DMS114 treated with DMSO at 0.1 percent for 48 hours (cell line): ENCODE measurements around the gene ACTC1.
"Not testable (repeated sequence)": the region's sequence is repeated elsewhere in the genome, so short reads cannot be mapped to it uniquely, and the experiment has no call there.

Experiments
- DNase-seq: peaks from one replicate; lab custom pipeline; 2025; ENCODE audit not compliant: unreplicated experiment; lab: John Stamatoyannopoulos, UW

ACTC1 gene

GRCh38 chr15:34795267-34796081, at the start of gene ACTC1:
TSS of gene ACTC1 (minus strand) at chr15:34795549. CDS start at chr15:34794808, 741 bp downstream.
- DNase-seq: no peak

GRCh38 chr15:34841262-34841725, 45.9 kb upstream of the ACTC1 start:
- no peak for DNase-seq

- DNase-seq: no peak
Observed at GRCh38 chr15:34838282-34838681, 42.9 kb upstream of the ACTC1 start.

GRCh38 chr15:34837246-34838016, 42.1 kb upstream of the ACTC1 start:
- DNase-seq: no peak

GRCh38 chr15:34828145-34828911, 33.0 kb upstream of the ACTC1 start:
- no peak for DNase-seq

GRCh38 chr15:34821831-34822230, 26.5 kb upstream of the ACTC1 start:
- no peak for DNase-seq

GRCh38 chr15:34820110-34820509, 24.8 kb upstream of the ACTC1 start:
- no peak for DNase-seq

- DNase-seq: no peak
Observed at GRCh38 chr15:34818526-34818925, 23.2 kb upstream of the ACTC1 start.

- no peak for DNase-seq
Observed at GRCh38 chr15:34815836-34816235, 20.5 kb upstream of the ACTC1 start.

- no peak for DNase-seq
Observed at GRCh38 chr15:34813446-34814190, 18.3 kb upstream of the ACTC1 start.

- not testable (repeated sequence) for DNase-seq
Observed at GRCh38 chr15:34812868-34813365, 17.6 kb upstream of the ACTC1 start.

- DNase-seq: no peak
Observed at GRCh38 chr15:34812369-34812768, 17.0 kb upstream of the ACTC1 start.

GRCh38 chr15:34810443-34811129, 15.2 kb upstream of the ACTC1 start:
- no peak for DNase-seq

- DNase-seq: no peak
Observed at GRCh38 chr15:34809186-34809585, 13.8 kb upstream of the ACTC1 start.

- DNase-seq: no peak
Observed at GRCh38 chr15:34808016-34808415, 12.7 kb upstream of the ACTC1 start.

GRCh38 chr15:34807241-34807640, 11.9 kb upstream of the ACTC1 start:
- not testable (repeated sequence) for DNase-seq

GRCh38 chr15:34804776-34805175, 9.4 kb upstream of the ACTC1 start:
- DNase-seq: no peak

GRCh38 chr15:34804113-34804512, 8.8 kb upstream of the ACTC1 start:
- DNase-seq: no peak

- DNase-seq: no peak
Observed at GRCh38 chr15:34802803-34803750, 7.7 kb upstream of the ACTC1 start.
